Measurements from ENCODE around the gene ACAA1. TPM values are rescaled to one million over a fixed set of nuclear protein-coding genes. Genes with fewer than 3 reads are reported as not detected.

Gene ACAA1
- total RNA-seq, 1 experiment from 2014 or later = 76.4 TPM

DNA sequence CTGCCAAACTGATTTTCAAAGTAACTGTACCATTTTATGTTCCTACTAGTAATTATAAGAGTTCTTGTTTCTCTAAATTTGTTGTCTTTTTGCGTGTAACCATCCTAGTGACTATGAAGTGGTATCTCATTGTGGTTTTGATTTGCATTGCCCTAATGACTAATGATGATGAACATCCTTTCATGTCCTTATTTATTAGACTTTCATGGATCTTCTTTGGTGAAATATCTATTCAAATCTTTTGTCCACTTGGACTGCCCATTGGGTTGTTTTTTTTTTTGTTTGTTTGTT lies 32.0 kb upstream of the ACAA1 start:
- ATAC-seq (no peak), DNase-seq (peak; percentile 69)
- H3K27me3 ChIP-seq (ENCODE audit: low read length) = no peaks in the 10 kb centered on the region
- H3F3A ChIP-seq (ENCODE audit: low read length, unreplicated experiment) = peaks cover 3% of the 10 kb centered on the region
- BruUV-seq (replicated peaks) = no TSS peak
- no peaks in the 10 kb centered on the region for H3K9me2 ChIP-seq (replicated peaks; ENCODE audit: low read length)
- peak overlapping the region; percentile 93 for H3K4me2 ChIP-seq (ENCODE audit: low read length)
- TF ChIP-seq, protein P1, sequence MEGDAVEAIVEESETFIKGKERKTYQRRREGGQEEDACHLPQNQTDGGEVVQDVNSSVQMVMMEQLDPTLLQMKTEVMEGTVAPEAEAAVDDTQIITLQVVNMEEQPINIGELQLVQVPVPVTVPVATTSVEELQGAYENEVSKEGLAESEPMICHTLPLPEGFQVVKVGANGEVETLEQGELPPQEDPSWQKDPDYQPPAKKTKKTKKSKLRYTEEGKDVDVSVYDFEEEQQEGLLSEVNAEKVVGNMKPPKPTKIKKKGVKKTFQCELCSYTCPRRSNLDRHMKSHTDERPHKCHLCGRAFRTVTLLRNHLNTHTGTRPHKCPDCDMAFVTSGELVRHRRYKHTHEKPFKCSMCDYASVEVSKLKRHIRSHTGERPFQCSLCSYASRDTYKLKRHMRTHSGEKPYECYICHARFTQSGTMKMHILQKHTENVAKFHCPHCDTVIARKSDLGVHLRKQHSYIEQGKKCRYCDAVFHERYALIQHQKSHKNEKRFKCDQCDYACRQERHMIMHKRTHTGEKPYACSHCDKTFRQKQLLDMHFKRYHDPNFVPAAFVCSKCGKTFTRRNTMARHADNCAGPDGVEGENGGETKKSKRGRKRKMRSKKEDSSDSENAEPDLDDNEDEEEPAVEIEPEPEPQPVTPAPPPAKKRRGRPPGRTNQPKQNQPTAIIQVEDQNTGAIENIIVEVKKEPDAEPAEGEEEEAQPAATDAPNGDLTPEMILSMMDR (conservative IDR thresholded peaks at IDR 0.05; ENCODE audit: low read depth, low read length) = no peak
- TF ChIP-seq EZH2 (IDR thresholded peaks at IDR 0.05; ENCODE audit: low read length, unreplicated experiment) = no peak
- no peak for TF ChIP-seq EZH2phosphoT487 (IDR thresholded peaks at IDR 0.05; ENCODE audit: borderline replicate concordance, low read length)
- no peaks in the 10 kb centered on the region for H3K36me3 ChIP-seq (ENCODE audit: low read depth, low read length)
- peaks cover 58% of the 10 kb centered on the region for H3K4me1 ChIP-seq (ENCODE audit: insufficient read depth, low read length)
- peaks cover 86% of the 10 kb centered on the region for H3K79me2 ChIP-seq (ENCODE audit: low read length)
- CTCF ChIA-PET = no interaction called here
- peak overlapping the region; percentile 94 for H3K4me3 ChIP-seq (ENCODE audit: low read length)
- peak overlapping the region; percentile 97 for H3K27ac ChIP-seq (ENCODE audit: low read length)
- H3K9ac ChIP-seq (ENCODE audit: low read length) = peak overlapping the region; percentile 47
- no peaks in the 10 kb centered on the region for H3K9me3 ChIP-seq (ENCODE audit: low read length)
- H2AFZ ChIP-seq (ENCODE audit: low read length) = no peak overlapping the region
- H4K20me1 ChIP-seq (ENCODE audit: low read length) = peaks cover 62% of the 10 kb centered on the region
- intact Hi-C loops (cut with micrococcal nuclease) = no loop called here
- POLR2A ChIA-PET (ENCODE audit: unreplicated experiment) = no interaction called here

DNA sequence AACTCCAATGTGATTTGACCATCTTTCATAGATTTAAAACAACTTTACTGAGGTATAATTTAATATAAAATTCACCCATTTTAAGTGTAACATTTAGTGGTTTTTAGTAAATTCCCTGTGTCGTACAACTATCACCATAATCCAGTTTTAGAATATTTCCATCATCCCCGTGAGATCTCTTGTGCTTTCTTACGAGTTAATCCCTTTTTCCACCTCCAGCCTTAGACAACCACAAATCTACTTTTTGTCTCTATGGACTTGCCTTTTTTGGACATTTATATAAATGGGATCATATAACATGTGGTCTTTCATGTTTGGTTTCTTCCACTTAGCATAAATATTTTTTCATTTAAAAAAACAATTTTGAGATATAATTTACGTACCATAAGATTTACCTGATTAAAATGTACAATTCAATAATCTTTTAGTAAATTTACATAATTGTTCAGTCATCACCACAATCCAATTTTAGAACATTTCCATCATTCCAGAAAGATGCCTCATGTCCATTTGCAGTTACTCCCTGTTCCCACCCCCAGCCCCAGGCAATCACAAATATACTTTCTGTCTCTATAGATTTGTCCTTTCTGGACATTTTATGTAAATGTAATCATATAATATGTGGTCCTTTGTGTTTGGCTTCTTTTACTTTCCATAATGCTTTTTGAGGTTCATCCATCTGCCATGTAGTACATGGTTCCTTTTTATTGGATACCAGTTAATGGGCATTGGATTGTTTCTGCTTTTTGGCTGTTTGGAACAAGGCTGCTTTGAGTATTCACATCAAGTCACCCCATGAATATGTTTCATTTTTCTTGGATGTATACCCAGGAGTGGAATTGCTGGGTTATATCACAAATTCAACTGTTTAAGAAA lies 31.5 kb upstream of the ACAA1 start:
- H3K4me3 ChIP-seq (ENCODE audit: low read length) = peak overlapping the region; percentile 94
- no peaks in the 10 kb centered on the region for H3K36me3 ChIP-seq (ENCODE audit: low read depth, low read length)
- no peaks in the 10 kb centered on the region for H3K27me3 ChIP-seq (ENCODE audit: low read length)
- peak overlapping the region; percentile 97 for H3K27ac ChIP-seq (ENCODE audit: low read length)
- TF ChIP-seq, protein P1 (conservative IDR thresholded peaks at IDR 0.05; ENCODE audit: low read depth, low read length) = no peak
- TF ChIP-seq EZH2phosphoT487 (IDR thresholded peaks at IDR 0.05; ENCODE audit: borderline replicate concordance, low read length) = no peak
- TF ChIP-seq EZH2 (IDR thresholded peaks at IDR 0.05; ENCODE audit: low read length, unreplicated experiment) = no peak
- TSS peak; percentile 20 for BruUV-seq (replicated peaks)
- intact Hi-C loops (cut with micrococcal nuclease) = no loop called here
- peaks cover 59% of the 10 kb centered on the region for H3K4me1 ChIP-seq (ENCODE audit: insufficient read depth, low read length)
- peaks cover 80% of the 10 kb centered on the region for H3K79me2 ChIP-seq (ENCODE audit: low read length)
- DNase-seq (peak; percentile 86), ATAC-seq (peak; percentile 5; the same call in 1 of the 2 replicates)
- peaks cover 3% of the 10 kb centered on the region for H3F3A ChIP-seq (ENCODE audit: low read length, unreplicated experiment)
- CTCF ChIA-PET = no interaction called here
- H3K9me2 ChIP-seq (replicated peaks; ENCODE audit: low read length) = no peaks in the 10 kb centered on the region
- H3K9ac ChIP-seq (ENCODE audit: low read length) = peak overlapping the region; percentile 96
- H3K4me2 ChIP-seq (ENCODE audit: low read length) = peak overlapping the region; percentile 93
- peaks cover 56% of the 10 kb centered on the region for H4K20me1 ChIP-seq (ENCODE audit: low read length)
- POLR2A ChIA-PET (ENCODE audit: unreplicated experiment) = interaction anchor here (0.7 kb wide), 1 partner anchor 1249 kb away, joined by 3 read pairs; no protein-coding TSS in a partner anchor
- H2AFZ ChIP-seq (ENCODE audit: low read length) = no peak overlapping the region
- H3K9me3 ChIP-seq (ENCODE audit: low read length) = no peaks in the 10 kb centered on the region

- Histone ChIP-seq H3K27me3 (ENCODE audit: low read length) (no peaks in the 10 kb centered on the region), H3K4me2 (ENCODE audit: low read length) (peak overlapping the region; percentile 93), H4K20me1 (ENCODE audit: low read length) (peaks cover 48% of the 10 kb centered on the region), H3K9me3 (ENCODE audit: low read length) (no peaks in the 10 kb centered on the region), H3K9ac (ENCODE audit: low read length) (peak overlapping the region; percentile 96), H3K9me2 (replicated peaks; ENCODE audit: low read length) (no peaks in the 10 kb centered on the region), H3K79me2 (ENCODE audit: low read length) (peaks cover 72% of the 10 kb centered on the region), H3K36me3 (ENCODE audit: low read depth, low read length) (no peaks in the 10 kb centered on the region), H3F3A (ENCODE audit: low read length, unreplicated experiment) (peaks cover 3% of the 10 kb centered on the region), H3K4me1 (ENCODE audit: insufficient read depth, low read length) (peaks cover 54% of the 10 kb centered on the region), H3K4me3 (ENCODE audit: low read length) (peak overlapping the region; percentile 94), H3K27ac (ENCODE audit: low read length) (peak overlapping the region; percentile 97), H2AFZ (ENCODE audit: low read length) (no peak overlapping the region)
- no TSS peak for BruUV-seq (replicated peaks)
- CTCF ChIA-PET = no interaction called here
- POLR2A ChIA-PET (ENCODE audit: unreplicated experiment) = interaction anchor here (0.7 kb wide), 1 partner anchor 1248 kb away, joined by 3 read pairs; no protein-coding TSS in a partner anchor
- DNase-seq = no peak
- intact Hi-C loops (cut with micrococcal nuclease) = no loop called here
- ATAC-seq = no peak
- TF ChIP-seq, protein P1 (conservative IDR thresholded peaks at IDR 0.05; ENCODE audit: low read depth, low read length) = no peak
- TF ChIP-seq EZH2phosphoT487 (IDR thresholded peaks at IDR 0.05; ENCODE audit: borderline replicate concordance, low read length) (no peak), EZH2 (IDR thresholded peaks at IDR 0.05; ENCODE audit: low read length, unreplicated experiment) (no peak)
These were observed 30.7 kb upstream of the ACAA1 start for GRCh38 chr3:38167591-38167990.

Measured in PC-3 (cell line).